Type B pancreatic cell (in vitro differentiated cells): ENCODE measurements around the gene SP110. TPM values are rescaled to one million over a fixed set of nuclear protein-coding genes. Genes with fewer than 3 reads are reported as not detected.
"Not testable (repeated sequence)": the region's sequence is repeated elsewhere in the genome, so short reads cannot be mapped to it uniquely, and the experiment has no call there.

Source experiments
- DNase-seq: peaks from one replicate; pipeline ENCODE4 v3.0.0; 2021; ENCODE audit warnings: mixed read lengths; ENCODE audit not compliant: unreplicated experiment; ENCODE audit errors: extremely low spot score
- H3K27ac Mint-ChIP-seq: 2 replicates; pipeline ENCODE4 v1.8.0; 2021; ENCODE audit warnings: mild to moderate bottlenecking, mixed read lengths
- H3K27me3 Mint-ChIP-seq: 2 replicates; pipeline ENCODE4 v1.8.0; 2021; ENCODE audit warnings: mixed read lengths
- H3K36me3 Mint-ChIP-seq: 2 replicates; pipeline ENCODE4 v1.8.0; 2021; ENCODE audit warnings: mixed read lengths
- H3K4me1 Mint-ChIP-seq: one replicate; pipeline ENCODE4 v1.8.0; 2021; ENCODE audit warnings: mixed read lengths; ENCODE audit not compliant: unreplicated experiment
- H3K4me3 Mint-ChIP-seq: 2 replicates; pipeline ENCODE4 v1.8.0; 2021; ENCODE audit warnings: mild to moderate bottlenecking, mixed read lengths
- H3K9me3 Mint-ChIP-seq: 2 replicates; pipeline ENCODE4 v1.8.0; 2021; ENCODE audit warnings: mixed read lengths
- CTCF ChIP-seq: fragments of 200-600 bp; sonication (generic); conservative IDR thresholded peaks from 2 replicates; pipeline ENCODE4 v1.5.0; 2021; ENCODE audit warnings: antibody characterized with exemption, mild to moderate bottlenecking
- total RNA-seq: library from RNA; stranded (reverse); gene quantifications from 2 replicates; pipeline ENCODE4 v1.2.1, GENCODE V29; 2021; ENCODE audit warnings: low replicate concordance

Gene SP110
- total RNA-seq, 1 donor from 2014 or later = 8.6 TPM

DNA sequence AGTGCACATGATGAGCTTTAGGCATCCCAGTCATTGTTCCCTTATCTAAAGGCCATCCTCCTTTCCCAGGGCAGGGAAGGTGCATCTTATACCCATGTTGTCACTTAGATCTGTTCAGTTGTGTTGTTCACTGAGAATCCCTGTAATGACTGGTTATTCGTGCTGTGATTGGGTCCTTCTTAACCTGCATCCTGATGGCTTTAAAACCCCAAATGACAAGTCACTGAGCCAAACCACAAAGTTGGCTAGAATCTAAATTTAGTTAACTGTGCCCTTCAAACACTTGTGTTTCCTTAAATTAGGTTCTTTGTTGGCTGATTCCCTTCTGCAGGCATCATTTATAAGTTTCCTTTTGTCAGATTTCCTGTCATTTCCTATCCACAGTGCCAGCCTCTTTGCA is 92.6 kb downstream of the SP110 start:
- Mint-ChIP-seq H3K4me3 (no peak overlapping the region), H3K4me1 (no peaks in the 10 kb centered on the region), H3K36me3 (no peaks in the 10 kb centered on the region), H3K27ac (no peak overlapping the region), H3K27me3 (peaks cover 3% of the 10 kb centered on the region), H3K9me3 (no peaks in the 10 kb centered on the region)
- no peak for DNase-seq
- no peak for TF ChIP-seq CTCF

DNA sequence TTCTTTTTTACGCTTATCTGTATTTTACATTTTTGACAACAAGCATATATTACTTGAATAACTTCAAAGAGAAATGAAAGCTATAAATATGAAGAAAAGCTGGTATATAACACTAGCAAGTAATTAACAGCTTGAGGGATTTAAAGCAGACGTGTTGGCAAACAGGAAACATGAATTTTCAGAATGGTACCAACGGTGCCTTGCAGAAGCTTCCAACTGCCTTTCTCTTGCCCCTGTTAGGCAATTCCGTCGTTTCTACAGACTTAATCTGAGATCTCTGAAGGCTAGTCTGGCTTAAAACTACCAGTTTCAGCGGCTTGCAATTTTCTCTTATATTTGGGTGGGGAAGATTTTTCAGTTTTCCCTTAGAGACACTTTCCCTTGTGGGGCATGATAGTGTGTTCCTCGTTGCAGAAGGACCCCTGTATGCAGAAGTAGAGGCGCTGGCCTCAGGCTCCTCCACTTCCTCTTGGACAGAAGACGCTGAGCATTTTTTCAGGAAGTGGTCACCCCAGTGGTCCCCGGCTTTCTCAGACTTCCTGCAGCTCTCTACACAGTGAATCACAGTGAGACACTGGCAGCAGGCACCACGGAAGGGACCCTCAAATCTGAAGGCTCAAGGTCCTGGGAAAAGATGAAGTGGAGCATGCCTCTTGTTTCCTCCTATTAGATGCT is 94.9 kb downstream of the SP110 start:
- H3K4me1 Mint-ChIP-seq = no peaks in the 10 kb centered on the region
- no peak overlapping the region for H3K4me3 Mint-ChIP-seq
- DNase-seq = no peak
- peaks cover 3% of the 10 kb centered on the region for H3K27me3 Mint-ChIP-seq
- TF ChIP-seq CTCF = no peak
- no peaks in the 10 kb centered on the region for H3K36me3 Mint-ChIP-seq
- no peaks in the 10 kb centered on the region for H3K9me3 Mint-ChIP-seq
- H3K27ac Mint-ChIP-seq = no peak overlapping the region

- TF ChIP-seq CTCF = no peak
- no peak overlapping the region for H3K4me3 Mint-ChIP-seq
- H3K4me1 Mint-ChIP-seq = no peaks in the 10 kb centered on the region
- peaks cover 3% of the 10 kb centered on the region for H3K27me3 Mint-ChIP-seq
- no peak for DNase-seq
- no peaks in the 10 kb centered on the region for H3K36me3 Mint-ChIP-seq
- no peaks in the 10 kb centered on the region for H3K9me3 Mint-ChIP-seq
- no peak overlapping the region for H3K27ac Mint-ChIP-seq
These were observed 95.5 kb downstream of the SP110 start for GRCh38 chr2:230124235-230124634.

DNA sequence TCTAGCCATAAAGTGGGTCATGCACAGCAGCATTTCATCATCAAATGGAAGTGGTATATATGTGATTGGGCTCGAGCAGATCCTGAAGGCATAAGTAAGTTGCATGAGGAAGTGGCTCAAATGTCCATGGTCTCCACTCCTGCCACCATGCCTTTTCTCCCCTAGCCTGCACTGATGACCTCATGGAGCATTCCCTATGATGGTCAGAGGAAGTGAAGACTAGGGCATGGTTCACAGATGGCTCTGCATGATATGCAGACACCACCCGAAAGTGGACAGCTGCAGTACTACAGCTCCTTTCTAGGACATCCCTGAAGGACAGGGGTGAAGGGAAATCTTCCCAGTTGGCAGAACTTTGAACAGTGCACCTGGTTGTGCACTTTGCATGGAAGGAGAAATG is 99.4 kb downstream of the SP110 start:
- not testable (repeated sequence) for H3K4me3 Mint-ChIP-seq, H3K9me3 Mint-ChIP-seq, DNase-seq, H3K27ac Mint-ChIP-seq, H3K27me3 Mint-ChIP-seq, H3K36me3 Mint-ChIP-seq, H3K4me1 Mint-ChIP-seq

GRCh38 chr2:230119827-230120226 is 100.0 kb downstream of the SP110 start:
- not testable (repeated sequence) for H3K27ac Mint-ChIP-seq, DNase-seq, H3K4me3 Mint-ChIP-seq

More at GRCh38 chr2:230119827-230120226, 100.0 kb downstream of the SP110 start:
- not testable (repeated sequence) for H3K27me3 Mint-ChIP-seq, H3K9me3 Mint-ChIP-seq, H3K4me1 Mint-ChIP-seq, H3K36me3 Mint-ChIP-seq

Other genes with a start within 250 kb of the SP110 start
- gene SLC16A14, start 151.1 kb downstream of the SP110 start, total RNA-seq = 9.1 and 9.3 TPM in 2 replicates
- gene SP140, start 5.8 kb upstream of the SP110 start, total RNA-seq = 0.97 and 1.00 TPM in 2 replicates
- gene SP140L, start 107.2 kb upstream of the SP110 start, total RNA-seq = 6.6 and 13.7 TPM in 2 replicates
- gene SP100, start 196.2 kb upstream of the SP110 start, total RNA-seq = 21.7 and 41.8 TPM in 2 replicates